Left lung (tissue), 10 donors: ENCODE data around the gene PFKP. TPM values are rescaled to one million over a fixed set of nuclear protein-coding genes. Genes with fewer than 3 reads are reported as not detected.
A peak's percentile ranks its signal among the peaks of the same experiment; 100 is the strongest.

Source experiments
- ATAC-seq: fragments of 200-7000 bp; cut with Tn5 transposase; one replicate; pipeline ENCODE4 v1.9.1; 2020; ENCODE audit warnings: moderate library complexity
- DNase-seq, 4 donors: peaks; one replicate each; pipeline ENCODE4 v3.0.0-alpha.2; 2013 to 2020
- H3K27ac ChIP-seq, 2 donors: fragments of 200-600 bp; sonication (generic) in 1 of 2; one replicate each; pipeline versions ENCODE4 v1.5.0 to v1.8.0; 2020 to 2021
- H3K27me3 ChIP-seq, 2 donors: fragments of 200-600 bp; sonication (generic) in 1 of 2; one replicate each; pipeline versions ENCODE4 v1.5.0 to v1.8.0; 2020 to 2021
- H3K36me3 ChIP-seq, 2 donors: fragments of 200-600 bp; sonication (generic) in 1 of 2; one replicate each; pipeline versions ENCODE4 v1.5.0 to v1.8.0; 2020 to 2021
- H3K4me1 ChIP-seq, 2 donors: fragments of 200-600 bp; one replicate each; pipeline ENCODE4 v1.8.0; 2021
- H3K4me3 ChIP-seq, 2 donors: fragments of 200-600 bp; sonication (generic) in 1 of 2; one replicate each; pipeline versions ENCODE4 v1.5.0 to v1.8.0; 2020 to 2021; ENCODE audit warnings: mild to moderate bottlenecking in 1 of 2
- H3K9me3 ChIP-seq, 2 donors: fragments of 200-600 bp; sonication (generic) in 1 of 2; one replicate each; pipeline versions ENCODE4 v1.5.0 to v1.8.0; 2020 to 2021
- CTCF ChIP-seq, 2 donors: fragments of 200-600 bp; sonication (generic) in 1 of 2; IDR thresholded peaks; one replicate each; pipeline versions ENCODE4 v1.5.0 to v1.8.0; 2021; ENCODE audit warnings: antibody characterized with exemption in 2 of 2
- intact Hi-C, 2 donors: fragments of 100-400 bp; cut with DNase I; formaldehyde crosslinking; loops; one replicate each; pipeline versions ENCODE4 v1.11.2 to v1.14.2; 2022
- polyA plus RNA-seq, 6 donors: library from polyadenylated mRNA; unstranded; fragments of 120-200 nt; gene quantifications; one replicate each; pipeline ENCODE4 v1.2.1, GENCODE V29; 2013; ENCODE audit not compliant: insufficient read length in 6 of 6
- total RNA-seq, 2 donors: library from RNA; stranded (reverse); fragmentation: NEBNext Ultra II Directional; extraction: Animal tissue kit (Norgen Biotek cat#: 25700); gene quantifications; one replicate each; pipeline ENCODE4 v1.2.1, GENCODE V29; 2021
- donor health status: DM: no; HTN: yes; CAD: no.
- donor health status: DM: no; HTN: no; CAD: no.

PFKP gene
- total and polyA plus RNA-seq, 8 donors, result 7.4 to 70.0 (median 11.2) TPM

DNA sequence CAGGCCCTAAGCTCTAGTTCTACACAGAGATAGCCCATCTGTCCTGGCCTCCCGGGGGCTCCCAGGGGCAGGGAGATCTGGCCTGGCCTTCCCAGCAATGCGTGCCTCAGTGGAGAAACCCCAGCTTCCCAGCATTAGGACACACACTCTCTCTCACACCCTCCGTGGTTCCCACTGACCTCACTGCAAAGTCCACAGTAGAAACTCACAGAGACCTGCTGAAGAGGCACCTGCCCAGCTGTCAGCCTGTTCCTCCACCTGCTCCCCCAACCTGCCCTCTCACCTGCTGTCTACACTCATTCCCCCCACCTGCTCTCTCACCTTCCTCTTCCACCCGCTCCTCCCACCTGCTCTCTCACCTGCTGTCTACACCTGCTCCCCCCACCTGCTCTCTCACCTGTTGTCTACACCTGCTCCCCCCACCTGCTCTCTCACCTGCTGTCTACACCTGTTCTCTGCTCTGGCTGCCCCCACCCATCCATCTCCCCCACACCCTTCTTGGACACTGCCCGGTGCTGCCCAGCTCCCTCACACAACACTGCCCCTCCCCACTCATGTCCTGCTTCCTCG lies 21.1 kb upstream of the PFKP start:
- Histone ChIP-seq H3K4me3 (no peak overlapping the region), H3K36me3 (no peaks in the 10 kb centered on the region), H3K4me1 (peaks cover 6 to 7% of the 10 kb centered on the region in 2 donors), H3K27ac (peak overlapping the region; percentile 71 to 72), H3K9me3 (no peaks in the 10 kb centered on the region), H3K27me3 (no peaks in the 10 kb centered on the region)
- no peak for TF ChIP-seq CTCF (IDR thresholded peaks at IDR 0.05)
- intact Hi-C loops, result no loop called here
- ATAC-seq (no peak), DNase-seq (no peak)

DNA sequence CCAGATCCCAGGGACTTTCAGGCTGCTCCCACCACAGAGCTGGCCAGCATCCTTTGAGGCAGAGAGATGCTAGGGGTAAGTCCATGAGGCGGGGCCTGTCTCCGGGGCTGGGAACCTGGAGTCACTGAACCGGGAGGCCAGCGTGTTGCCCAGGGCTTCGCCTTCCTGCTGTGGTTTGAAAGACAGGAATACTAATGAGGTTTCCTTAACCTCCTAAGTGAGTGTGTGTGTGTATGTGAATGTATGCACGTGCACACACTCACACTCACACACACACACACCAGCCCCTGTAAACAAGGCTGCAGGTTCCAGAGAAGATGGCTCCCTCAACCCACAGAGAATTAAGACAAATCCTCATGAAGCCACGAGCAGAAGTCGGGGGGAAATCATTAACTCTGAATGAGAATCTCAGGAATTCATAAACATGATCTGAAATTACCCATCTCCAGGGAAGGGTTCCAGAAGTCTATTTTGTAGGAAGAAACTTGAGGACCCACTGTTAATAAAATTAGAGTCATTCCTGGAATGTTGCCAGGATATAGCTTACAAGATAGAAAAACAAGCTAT lies 20.3 kb upstream of the PFKP start:
- intact Hi-C loops, result no loop called here
- no peak for ATAC-seq
- Histone ChIP-seq H3K27me3 (no peaks in the 10 kb centered on the region), H3K9me3 (no peaks in the 10 kb centered on the region), H3K4me3 (no peak overlapping the region), H3K27ac (no peak overlapping the region), H3K36me3 (no peaks in the 10 kb centered on the region), H3K4me1 (peaks cover 6 to 7% of the 10 kb centered on the region in 2 donors)
- no peak for TF ChIP-seq CTCF (IDR thresholded peaks at IDR 0.05)
- no peak for DNase-seq

- Histone ChIP-seq H3K36me3 (no peaks in the 10 kb centered on the region), H3K27ac (no peak overlapping the region), H3K9me3 (no peaks in the 10 kb centered on the region), H3K27me3 (no peaks in the 10 kb centered on the region), H3K4me1 (peaks cover 6 to 7% of the 10 kb centered on the region in 2 donors), H3K4me3 (no peak overlapping the region)
- intact Hi-C loops, result no loop called here
- TF ChIP-seq CTCF (IDR thresholded peaks at IDR 0.05), result no peak
- DNase-seq, result no peak
- no peak for ATAC-seq
These were observed 19.8 kb upstream of the PFKP start for GRCh38 chr10:3047596-3047995.

- Histone ChIP-seq H3K27me3 (no peaks in the 10 kb centered on the region), H3K36me3 (no peaks in the 10 kb centered on the region), H3K4me3 (no peak overlapping the region), H3K4me1 (peaks cover 6 to 7% of the 10 kb centered on the region in 2 donors), H3K27ac (no peak overlapping the region), H3K9me3 (no peaks in the 10 kb centered on the region)
- no peak for TF ChIP-seq CTCF (IDR thresholded peaks at IDR 0.05)
- ATAC-seq (no peak), DNase-seq (no peak)
- intact Hi-C loops, result no loop called here
These were observed 19.0 kb upstream of the PFKP start for GRCh38 chr10:3048119-3049019.

- intact Hi-C loops, result no loop called here
- Histone ChIP-seq H3K27ac (no peak overlapping the region), H3K36me3 (no peaks in the 10 kb centered on the region), H3K4me1 (no peaks in the 10 kb centered on the region), H3K4me3 (no peak overlapping the region), H3K27me3 (no peaks in the 10 kb centered on the region), H3K9me3 (no peaks in the 10 kb centered on the region)
- no peak for TF ChIP-seq CTCF (IDR thresholded peaks at IDR 0.05)
- no peak for ATAC-seq
- DNase-seq, result no peak
These were observed 15.7 kb upstream of the PFKP start for GRCh38 chr10:3051692-3052091.
